ENCODE results near the gene PRRG4. TPM values are rescaled to one million over a fixed set of nuclear protein-coding genes. Genes with fewer than 3 reads are reported as not detected.
"Not testable (repeated sequence)": the region's sequence is repeated elsewhere in the genome, so short reads cannot be mapped to it uniquely, and the experiment has no call there.

Gene PRRG4
- total RNA-seq, 1 donor from 2014 or later: under 0.01 TPM

- Histone ChIP-seq H3K27ac (ENCODE audit: low read depth, low read length) (no peak overlapping the region), H3K4me1 (ENCODE audit: control insufficient read depth in 3 of 3, insufficient read depth in 3 of 3, low read length in 3 of 3) (no peaks in the 10 kb centered on the region), H3K9ac (ENCODE audit: low read depth in 1 of 3, low read length in 3 of 3) (no peak overlapping the region), H3K9me3 (ENCODE audit: control insufficient read depth in 3 of 3, low read length in 3 of 3) (no peaks in the 10 kb centered on the region), H3K36me3 (ENCODE audit: control insufficient read depth in 3 of 3, insufficient read depth in 3 of 3, low read length in 3 of 3) (no peaks in the 10 kb centered on the region), H3K27me3 (ENCODE audit: control insufficient read depth in 3 of 3, insufficient read depth in 3 of 3, low read length in 3 of 3) (no peaks in the 10 kb centered on the region), H3K4me3 (ENCODE audit: low read length in 3 of 3) (no peak overlapping the region)
Observed at GRCh38 chr11:32809313-32809712, 20.4 kb upstream of the PRRG4 start.

GRCh38 chr11:32817181-32817851 lies 12.4 kb upstream of the PRRG4 start:
- no peaks in the 10 kb centered on the region for H3K27me3 ChIP-seq (ENCODE audit: control insufficient read depth in 3 of 3, insufficient read depth in 3 of 3, low read length in 3 of 3)
- no peak overlapping the region for H3K9ac ChIP-seq (ENCODE audit: low read depth in 1 of 3, low read length in 3 of 3)
- no peaks in the 10 kb centered on the region for H3K4me1 ChIP-seq (ENCODE audit: control insufficient read depth in 3 of 3, insufficient read depth in 3 of 3, low read length in 3 of 3)
- H3K36me3 ChIP-seq (ENCODE audit: control insufficient read depth in 3 of 3, insufficient read depth in 3 of 3, low read length in 3 of 3): no peaks in the 10 kb centered on the region
- no peak overlapping the region for H3K4me3 ChIP-seq (ENCODE audit: low read length in 3 of 3)
- no peaks in the 10 kb centered on the region for H3K9me3 ChIP-seq (ENCODE audit: control insufficient read depth in 3 of 3, low read length in 3 of 3)
- H3K27ac ChIP-seq (ENCODE audit: low read depth, low read length): no peak overlapping the region

GRCh38 chr11:32817852-32818183 lies 11.9 kb upstream of the PRRG4 start:
- H3K9me3 ChIP-seq (ENCODE audit: control insufficient read depth in 3 of 3, low read length in 3 of 3): no peaks in the 10 kb centered on the region
- no peak overlapping the region for H3K4me3 ChIP-seq (ENCODE audit: low read length in 3 of 3)
- H3K9ac ChIP-seq (ENCODE audit: low read depth in 1 of 3, low read length in 3 of 3): no peak overlapping the region
- no peaks in the 10 kb centered on the region for H3K27me3 ChIP-seq (ENCODE audit: control insufficient read depth in 3 of 3, insufficient read depth in 3 of 3, low read length in 3 of 3)
- no peaks in the 10 kb centered on the region for H3K4me1 ChIP-seq (ENCODE audit: control insufficient read depth in 3 of 3, insufficient read depth in 3 of 3, low read length in 3 of 3)
- H3K36me3 ChIP-seq (ENCODE audit: control insufficient read depth in 3 of 3, insufficient read depth in 3 of 3, low read length in 3 of 3): no peaks in the 10 kb centered on the region
- no peak overlapping the region for H3K27ac ChIP-seq (ENCODE audit: low read depth, low read length)

- H3K36me3 ChIP-seq (ENCODE audit: control insufficient read depth in 3 of 3, insufficient read depth in 3 of 3, low read length in 3 of 3): no peaks in the 10 kb centered on the region
- H3K9me3 ChIP-seq (ENCODE audit: control insufficient read depth in 3 of 3, low read length in 3 of 3): no peaks in the 10 kb centered on the region
- no peaks in the 10 kb centered on the region for H3K27me3 ChIP-seq (ENCODE audit: control insufficient read depth in 3 of 3, insufficient read depth in 3 of 3, low read length in 3 of 3)
- no peak overlapping the region for H3K27ac ChIP-seq (ENCODE audit: low read depth, low read length)
- H3K9ac ChIP-seq (ENCODE audit: low read depth in 1 of 3, low read length in 3 of 3): no peak overlapping the region
- H3K4me1 ChIP-seq (ENCODE audit: control insufficient read depth in 3 of 3, insufficient read depth in 3 of 3, low read length in 3 of 3): no peaks in the 10 kb centered on the region
- no peak overlapping the region for H3K4me3 ChIP-seq (ENCODE audit: low read length in 3 of 3)
Observed at GRCh38 chr11:32819187-32819586, 10.5 kb upstream of the PRRG4 start.

- Histone ChIP-seq H3K4me1 (ENCODE audit: control insufficient read depth in 3 of 3, insufficient read depth in 3 of 3, low read length in 3 of 3) (no peaks in the 10 kb centered on the region), H3K36me3 (ENCODE audit: control insufficient read depth in 3 of 3, insufficient read depth in 3 of 3, low read length in 3 of 3) (no peaks in the 10 kb centered on the region), H3K27ac (ENCODE audit: low read depth, low read length) (no peak overlapping the region), H3K4me3 (ENCODE audit: low read length in 3 of 3) (no peak overlapping the region), H3K9me3 (ENCODE audit: control insufficient read depth in 3 of 3, low read length in 3 of 3) (no peaks in the 10 kb centered on the region), H3K27me3 (ENCODE audit: control insufficient read depth in 3 of 3, insufficient read depth in 3 of 3, low read length in 3 of 3) (no peaks in the 10 kb centered on the region), H3K9ac (ENCODE audit: low read depth in 1 of 3, low read length in 3 of 3) (no peak overlapping the region)
Observed at GRCh38 chr11:32820497-32820896, 9.2 kb upstream of the PRRG4 start.

GRCh38 chr11:32821517-32821916 lies 8.2 kb upstream of the PRRG4 start:
- Histone ChIP-seq H3K27me3 (ENCODE audit: control insufficient read depth in 3 of 3, insufficient read depth in 3 of 3, low read length in 3 of 3) (no peaks in the 10 kb centered on the region), H3K4me3 (ENCODE audit: low read length in 3 of 3) (no peak overlapping the region), H3K4me1 (ENCODE audit: control insufficient read depth in 3 of 3, insufficient read depth in 3 of 3, low read length in 3 of 3) (no peaks in the 10 kb centered on the region), H3K9me3 (ENCODE audit: control insufficient read depth in 3 of 3, low read length in 3 of 3) (no peaks in the 10 kb centered on the region), H3K36me3 (ENCODE audit: control insufficient read depth in 3 of 3, insufficient read depth in 3 of 3, low read length in 3 of 3) (no peaks in the 10 kb centered on the region), H3K27ac (ENCODE audit: low read depth, low read length) (no peak overlapping the region), H3K9ac (ENCODE audit: low read depth in 1 of 3, low read length in 3 of 3) (no peak overlapping the region)

GRCh38 chr11:32821917-32822560 lies 7.7 kb upstream of the PRRG4 start:
- no peaks in the 10 kb centered on the region for H3K9me3 ChIP-seq (ENCODE audit: control insufficient read depth in 3 of 3, low read length in 3 of 3)
- no peaks in the 10 kb centered on the region for H3K27me3 ChIP-seq (ENCODE audit: control insufficient read depth in 3 of 3, insufficient read depth in 3 of 3, low read length in 3 of 3)
- H3K4me1 ChIP-seq (ENCODE audit: control insufficient read depth in 3 of 3, insufficient read depth in 3 of 3, low read length in 3 of 3): no peaks in the 10 kb centered on the region
- no peaks in the 10 kb centered on the region for H3K36me3 ChIP-seq (ENCODE audit: control insufficient read depth in 3 of 3, insufficient read depth in 3 of 3, low read length in 3 of 3)
- no peak overlapping the region for H3K4me3 ChIP-seq (ENCODE audit: low read length in 3 of 3)
- H3K27ac ChIP-seq (ENCODE audit: low read depth, low read length): no peak overlapping the region
- no peak overlapping the region for H3K9ac ChIP-seq (ENCODE audit: low read depth in 1 of 3, low read length in 3 of 3)

- H3K9ac ChIP-seq (ENCODE audit: low read depth in 1 of 3, low read length in 3 of 3); H3K4me1 ChIP-seq (ENCODE audit: control insufficient read depth in 3 of 3, insufficient read depth in 3 of 3, low read length in 3 of 3); H3K36me3 ChIP-seq (ENCODE audit: control insufficient read depth in 3 of 3, insufficient read depth in 3 of 3, low read length in 3 of 3); H3K4me3 ChIP-seq (ENCODE audit: low read length in 3 of 3); H3K27ac ChIP-seq (ENCODE audit: low read depth, low read length); H3K27me3 ChIP-seq (ENCODE audit: control insufficient read depth in 3 of 3, insufficient read depth in 3 of 3, low read length in 3 of 3); H3K9me3 ChIP-seq (ENCODE audit: control insufficient read depth in 3 of 3, low read length in 3 of 3): not testable (repeated sequence)
Observed at GRCh38 chr11:32823617-32824016, 6.1 kb upstream of the PRRG4 start.

- H3K27me3 ChIP-seq (ENCODE audit: control insufficient read depth in 3 of 3, insufficient read depth in 3 of 3, low read length in 3 of 3): peaks cover 5 to 8% (median 8%) of the 10 kb centered on the region in 3 donors
- peaks cover 0 to 9% (median 5%) of the 10 kb centered on the region in 3 donors for H3K4me1 ChIP-seq (ENCODE audit: control insufficient read depth in 3 of 3, insufficient read depth in 3 of 3, low read length in 3 of 3)
- H3K4me3 ChIP-seq (ENCODE audit: low read length in 3 of 3): no peak overlapping the region
- no peak overlapping the region for H3K9ac ChIP-seq (ENCODE audit: low read depth in 1 of 3, low read length in 3 of 3)
- H3K9me3 ChIP-seq (ENCODE audit: control insufficient read depth in 3 of 3, low read length in 3 of 3): no peaks in the 10 kb centered on the region
- no peaks in the 10 kb centered on the region for H3K36me3 ChIP-seq (ENCODE audit: control insufficient read depth in 3 of 3, insufficient read depth in 3 of 3, low read length in 3 of 3)
- H3K27ac ChIP-seq (ENCODE audit: low read depth, low read length): no peak overlapping the region
Observed at GRCh38 chr11:32826113-32826512, 3.6 kb upstream of the PRRG4 start.

GRCh38 chr11:32827276-32827675 lies 2.5 kb upstream of the PRRG4 start:
- H3K9me3 ChIP-seq (ENCODE audit: control insufficient read depth in 3 of 3, low read length in 3 of 3): no peaks in the 10 kb centered on the region
- H3K9ac ChIP-seq (ENCODE audit: low read depth in 1 of 3, low read length in 3 of 3): no peak overlapping the region
- no peak overlapping the region for H3K4me3 ChIP-seq (ENCODE audit: low read length in 3 of 3)

More at GRCh38 chr11:32827276-32827675, 2.5 kb upstream of the PRRG4 start:
- Histone ChIP-seq H3K36me3 (ENCODE audit: control insufficient read depth in 3 of 3, insufficient read depth in 3 of 3, low read length in 3 of 3) (no peaks in the 10 kb centered on the region), H3K27ac (ENCODE audit: low read depth, low read length) (no peak overlapping the region), H3K4me1 (ENCODE audit: control insufficient read depth in 3 of 3, insufficient read depth in 3 of 3, low read length in 3 of 3) (peaks cover 0 to 9% (median 5%) of the 10 kb centered on the region in 3 donors), H3K27me3 (ENCODE audit: control insufficient read depth in 3 of 3, insufficient read depth in 3 of 3, low read length in 3 of 3) (peaks cover 5 to 12% (median 10%) of the 10 kb centered on the region in 3 donors)

All from skeletal muscle tissue (tissue), 4 donors.